GM12801 (cell line): ENCODE results near the gene KIF4A.

Source experiments
- CTCF ChIP-seq: IDR thresholded peaks from one replicate; pipeline ENCODE4 v1.5.1; 2011; ENCODE audit warnings: control low read depth; ENCODE audit not compliant: insufficient read length; ENCODE audit errors: extremely low read depth

KIF4A gene

GRCh38 chrX:70439016-70439415, 149.1 kb downstream of the KIF4A start:
- no peak for TF ChIP-seq CTCF

DNA sequence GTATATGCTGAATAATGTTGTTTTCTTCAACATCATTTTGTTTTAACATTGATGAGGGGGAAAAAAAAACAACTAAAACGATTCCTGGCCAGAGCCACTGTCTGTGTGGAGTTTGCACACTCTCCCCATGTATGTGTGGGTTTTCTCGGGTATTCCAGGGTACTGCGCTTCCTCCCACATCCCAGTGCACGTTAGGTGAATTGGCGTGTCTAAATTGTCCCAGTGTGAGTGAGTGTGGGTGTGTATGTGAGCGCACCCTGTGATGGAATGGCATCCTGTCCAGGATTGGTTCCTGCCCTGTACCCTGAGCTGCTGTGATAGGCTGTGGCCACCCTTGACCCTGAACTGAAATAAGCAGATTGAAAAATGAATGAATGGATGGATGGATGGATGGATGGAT, 152.3 kb downstream of the KIF4A start:
- TF ChIP-seq CTCF = no peak

DNA sequence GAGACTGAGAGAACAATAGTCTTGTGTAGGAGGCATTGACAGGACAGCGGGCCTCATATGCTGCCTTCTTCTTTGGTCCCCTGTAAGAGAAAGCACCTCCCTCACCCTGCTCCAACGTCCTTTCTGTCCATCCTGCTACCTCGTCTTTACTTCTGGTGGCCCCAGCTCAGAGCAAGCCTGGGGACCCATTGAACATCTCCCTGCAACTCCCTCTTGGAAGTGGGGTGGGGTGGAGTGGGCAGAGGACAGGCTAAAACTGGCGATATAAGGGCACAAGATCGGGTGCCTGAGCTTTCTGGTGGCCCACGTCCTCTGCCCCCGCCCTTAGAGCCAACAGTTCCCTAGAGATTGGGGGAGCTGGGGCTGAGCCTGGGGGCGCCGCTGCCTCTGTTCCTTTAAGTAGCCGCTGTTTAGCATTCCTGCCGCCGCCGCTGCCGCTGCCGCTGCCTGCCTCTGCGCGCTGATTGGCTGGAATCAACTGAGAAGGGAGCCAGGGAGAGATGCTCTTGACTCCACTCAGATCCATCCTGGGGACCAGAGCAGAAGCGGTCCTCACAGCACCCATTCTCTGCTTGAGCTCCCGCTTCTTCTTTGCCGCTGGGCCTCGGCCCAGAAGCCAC, 154.5 kb downstream of the KIF4A start, which contains the start of gene DLG3:
Gene DLG3 (plus strand): TSS at position 510 of the 620 bp plus-strand sequence. CDS start 367 bp downstream, outside the sequence.
- TF ChIP-seq CTCF = no peak

- no peak for TF ChIP-seq CTCF
Measured at GRCh38 chrX:70444946-70445656, 155.2 kb downstream of the KIF4A start.

DNA sequence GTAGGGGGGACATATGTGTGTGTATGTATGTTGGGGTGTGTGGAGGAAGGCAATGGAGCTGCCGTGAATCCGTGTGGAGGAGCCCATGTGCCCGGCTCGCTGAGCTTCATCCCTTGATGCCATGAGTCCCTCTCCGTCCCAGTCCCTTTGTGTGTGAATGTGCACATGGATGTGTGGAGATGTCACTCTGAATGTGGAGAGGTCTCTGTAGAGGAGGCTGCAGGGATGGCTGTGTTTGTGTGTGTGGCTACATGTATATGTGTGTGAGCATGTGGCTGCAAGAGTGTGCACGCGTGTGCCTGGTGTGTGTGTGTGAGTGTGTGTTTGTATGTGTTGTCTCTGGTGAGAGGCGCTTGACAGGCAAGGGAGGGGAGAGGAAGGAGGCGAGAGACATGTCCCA, 156.0 kb downstream of the KIF4A start:
- TF ChIP-seq CTCF = no peak

- TF ChIP-seq CTCF = no peak
Measured at GRCh38 chrX:70446380-70447350, 156.8 kb downstream of the KIF4A start.

- no peak for TF ChIP-seq CTCF
Measured at GRCh38 chrX:70449457-70449966, 159.6 kb downstream of the KIF4A start.
